Stimulated activated CD8-positive, alpha-beta memory T cell treated with anti-CD3 and anti-CD28 coated beads, Interleukin-2, amount 100 ng/mL, for 48 hours (primary cell): ENCODE data around the gene SLFN14.
"Not testable (repeated sequence)": the region's sequence is repeated elsewhere in the genome, so short reads cannot be mapped to it uniquely, and the experiment has no call there.

ENCODE experiments used
- DNase-seq, 2 donors: peaks; one replicate each; pipeline ENCODE4 v3.0.0-alpha.2; 2020; ENCODE audit warnings: low read depth in 2 of 2

SLFN14 gene

GRCh38 chr17:35521654-35522256 lies 38.9 kb downstream of the SLFN14 start:
- DNase-seq, result not testable (repeated sequence)

- no peak for DNase-seq
These were observed 39.5 kb downstream of the SLFN14 start for GRCh38 chr17:35521150-35521549.

- DNase-seq, result no peak
These were observed 40.6 kb downstream of the SLFN14 start for GRCh38 chr17:35519906-35520442.

- no peak for DNase-seq
These were observed 41.2 kb downstream of the SLFN14 start for GRCh38 chr17:35519439-35519838.

GRCh38 chr17:35518431-35518830 lies 42.2 kb downstream of the SLFN14 start:
- DNase-seq, result not testable (repeated sequence)

- no peak for DNase-seq
These were observed 45.6 kb downstream of the SLFN14 start for GRCh38 chr17:35515027-35515426.

GRCh38 chr17:35514564-35514963 lies 46.1 kb downstream of the SLFN14 start:
- no peak for DNase-seq
